Keratinocyte (primary cell): ENCODE data around the gene PABPC3.

Experiments used
- EZH2 ChIP-seq: IDR thresholded peaks from one replicate; pipeline ENCODE4 v1.6.1; 2012; ENCODE audit warnings: inconsistent platforms, mild to moderate bottlenecking, low read length, moderate library complexity
- TF ChIP-seq, protein P1 (sequence below), 3 experiments: IDR thresholded peaks in 1 of 3; conservative IDR thresholded peaks in 1 of 3; optimal IDR thresholded peaks in 1 of 3; 2 replicates in 2 of 3; 3 replicates in 1 of 3; pipeline versions ENCODE3 to v1.5.1; 2011; ENCODE audit warnings: low read length in 3 of 3, mild to moderate bottlenecking in 3 of 3, moderate library complexity in 2 of 3, control low read depth in 1 of 3, inconsistent platforms in 1 of 3; ENCODE audit not compliant: insufficient read depth in 2 of 3; ENCODE audit errors: extremely low read depth in 1 of 3

DNA sequence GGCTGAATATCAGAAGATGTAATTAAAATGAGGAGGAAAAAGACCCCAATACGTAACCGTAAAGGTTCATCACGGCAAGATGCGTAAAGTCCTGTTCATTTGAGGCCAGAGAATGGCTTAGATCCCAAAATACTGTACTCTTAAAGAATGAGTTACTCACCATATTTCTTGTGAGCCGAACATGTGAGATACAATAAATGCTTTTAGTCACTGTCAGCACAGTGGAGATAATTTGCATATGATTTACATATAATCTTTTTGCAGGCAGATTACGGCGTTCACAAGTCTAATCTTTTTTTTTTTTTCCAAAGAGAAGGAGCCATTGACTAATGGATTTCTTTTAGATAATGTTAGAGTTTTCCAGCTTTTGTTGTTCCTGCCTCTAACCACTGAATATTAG lies 47.8 kb downstream of the PABPC3 start:
- TF ChIP-seq, protein P1, sequence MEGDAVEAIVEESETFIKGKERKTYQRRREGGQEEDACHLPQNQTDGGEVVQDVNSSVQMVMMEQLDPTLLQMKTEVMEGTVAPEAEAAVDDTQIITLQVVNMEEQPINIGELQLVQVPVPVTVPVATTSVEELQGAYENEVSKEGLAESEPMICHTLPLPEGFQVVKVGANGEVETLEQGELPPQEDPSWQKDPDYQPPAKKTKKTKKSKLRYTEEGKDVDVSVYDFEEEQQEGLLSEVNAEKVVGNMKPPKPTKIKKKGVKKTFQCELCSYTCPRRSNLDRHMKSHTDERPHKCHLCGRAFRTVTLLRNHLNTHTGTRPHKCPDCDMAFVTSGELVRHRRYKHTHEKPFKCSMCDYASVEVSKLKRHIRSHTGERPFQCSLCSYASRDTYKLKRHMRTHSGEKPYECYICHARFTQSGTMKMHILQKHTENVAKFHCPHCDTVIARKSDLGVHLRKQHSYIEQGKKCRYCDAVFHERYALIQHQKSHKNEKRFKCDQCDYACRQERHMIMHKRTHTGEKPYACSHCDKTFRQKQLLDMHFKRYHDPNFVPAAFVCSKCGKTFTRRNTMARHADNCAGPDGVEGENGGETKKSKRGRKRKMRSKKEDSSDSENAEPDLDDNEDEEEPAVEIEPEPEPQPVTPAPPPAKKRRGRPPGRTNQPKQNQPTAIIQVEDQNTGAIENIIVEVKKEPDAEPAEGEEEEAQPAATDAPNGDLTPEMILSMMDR (optimal IDR thresholded peaks at IDR 0.05 in 1 of 3, IDR thresholded peaks at IDR 0.05 in 1 of 3, conservative IDR thresholded peaks at IDR 0.05 in 1 of 3; ENCODE audit: extremely low read depth in 1 of 3, insufficient read depth in 2 of 3, low read length in 3 of 3): no peak
- TF ChIP-seq EZH2: no peak
